ENCODE measurements around the gene KCNJ10. TPM values are rescaled to one million over a fixed set of nuclear protein-coding genes. Genes with fewer than 3 reads are reported as not detected.

Gene KCNJ10
- total and polyA plus RNA-seq, 8 donors = 0.05 to 0.09 (median 0.08) TPM; not detected in 5

- no peak for TF ChIP-seq CTCF (IDR thresholded peaks at IDR 0.05)
- intact Hi-C loops (cut with DNase I) = loop anchor here in 1 of 3 donors (5.0 kb wide), 1 partner anchor 35 kb away; no protein-coding TSS in a partner anchor
- H3K27me3 ChIP-seq = peaks cover 0 to 6% (median 3%) of the 10 kb centered on the region in 4 donors
- no peaks in the 10 kb centered on the region for H3K36me3 ChIP-seq
- no peak for ATAC-seq
- WGBS, 2 donors = 61 to 75% methylated on average over 2 of the region's 2 CpGs
- no peaks in the 10 kb centered on the region for H3K9me3 ChIP-seq
- no peak overlapping the region for H3K4me3 ChIP-seq
- DNase-seq = no peak
- no peak for FAIRE-seq
- H3K27ac ChIP-seq = no peak overlapping the region
- no peaks in the 10 kb centered on the region for H3K4me1 ChIP-seq
Observed at GRCh38 chr1:160082487-160082886, 12.5 kb upstream of the KCNJ10 start.

- H3K36me3 ChIP-seq = no peaks in the 10 kb centered on the region
- H3K4me3 ChIP-seq = no peak within 1 kb of the TSS
- intact Hi-C loops (cut with DNase I) = loop anchor here in 1 of 3 donors (5.0 kb wide), 1 partner anchor 34 kb away; no protein-coding TSS in a partner anchor
- no peaks in the 10 kb centered on the region for H3K4me1 ChIP-seq
- WGBS, 2 donors = 24 to 35% methylated on average over 14 of the region's 14 CpGs
- peaks cover 0 to 6% (median 3%) of the 10 kb centered on the region in 4 donors for H3K27me3 ChIP-seq
- no peak for FAIRE-seq
- no peaks in the 10 kb centered on the region for H3K9me3 ChIP-seq
- H3K27ac ChIP-seq = no peak within 1 kb of the TSS
- DNase-seq = no peak
- no peak for TF ChIP-seq CTCF (IDR thresholded peaks at IDR 0.05)
- ATAC-seq = no peak
Observed at GRCh38 chr1:160081261-160081936, 11.4 kb upstream of the KCNJ10 start, which contains the start of gene KCNJ9. TSS of gene KCNJ9 (plus strand) at chr1:160081538. CDS start at chr1:160084031, 2,493 bp downstream.

GRCh38 chr1:160080381-160081100, 10.6 kb upstream of the KCNJ10 start:
- WGBS, 2 donors = 39 to 49% methylated on average over 6 of the region's 6 CpGs
- intact Hi-C loops (cut with DNase I) = loop anchor here in 1 of 3 donors (5.0 kb wide), 1 partner anchor 33 kb away; no protein-coding TSS in a partner anchor

GRCh38 chr1:160079448-160079847, 9.5 kb upstream of the KCNJ10 start:
- intact Hi-C loops (cut with DNase I) = no loop called here
- FAIRE-seq = no peak
- ATAC-seq = no peak
- Histone ChIP-seq H3K4me3 (no peak overlapping the region), H3K27ac (no peak overlapping the region), H3K27me3 (peaks cover 0 to 6% (median 3%) of the 10 kb centered on the region in 4 donors), H3K9me3 (no peaks in the 10 kb centered on the region), H3K4me1 (no peaks in the 10 kb centered on the region), H3K36me3 (no peaks in the 10 kb centered on the region)
- TF ChIP-seq CTCF (IDR thresholded peaks at IDR 0.05) = no peak
- no peak for DNase-seq
- 54 to 66% methylated on average over 4 of the region's 4 CpGs for WGBS, 2 donors

More at GRCh38 chr1:160080381-160081100, 10.6 kb upstream of the KCNJ10 start:
- no peaks in the 10 kb centered on the region for H3K36me3 ChIP-seq
- H3K4me3 ChIP-seq = no peak overlapping the region
- no peaks in the 10 kb centered on the region for H3K4me1 ChIP-seq
- H3K9me3 ChIP-seq = no peaks in the 10 kb centered on the region
- ATAC-seq (no peak), FAIRE-seq (no peak), DNase-seq (no peak)
- no peak overlapping the region for H3K27ac ChIP-seq
- H3K27me3 ChIP-seq = peaks cover 0 to 6% (median 3%) of the 10 kb centered on the region in 4 donors
- TF ChIP-seq CTCF (IDR thresholded peaks at IDR 0.05) = no peak

Data from pancreas (tissue), 10 donors.